Keratinocyte (primary cell): Measurements from ENCODE around the gene SLC43A3. TPM values are rescaled to one million over a fixed set of nuclear protein-coding genes. Genes with fewer than 3 reads are reported as not detected.
"Not testable (repeated sequence)": the region's sequence is repeated elsewhere in the genome, so short reads cannot be mapped to it uniquely, and the experiment has no call there.

Experiments used
- DNase-seq: peaks from one replicate; pipeline ENCODE4 v3.0.0-alpha.2; 2011; ENCODE audit warnings: low read depth, missing footprints, low spot score
- FAIRE-seq: peaks from 2 replicates; lab custom pipeline; 2011; peaks lifted over from hg19 to GRCh38; lab: Jason Lieb, UNC
- H2AFZ ChIP-seq: 2 replicates; pipeline ENCODE4 v1.6.0; 2012; ENCODE audit warnings: low read length, control low read depth, inconsistent platforms; ENCODE audit not compliant: control insufficient read depth
- H3K27ac ChIP-seq: 2 replicates; pipeline ENCODE4 v1.5.1; 2011; ENCODE audit warnings: low read length; ENCODE audit not compliant: control insufficient read depth, insufficient read depth
- H3K27me3 ChIP-seq: 3 replicates; pipeline ENCODE4 v1.6.0; 2011; ENCODE audit warnings: low read length; ENCODE audit not compliant: control insufficient read depth, insufficient read depth; ENCODE audit errors: extremely low read depth
- H3K36me3 ChIP-seq, 2 experiments: 2 replicates in 1 of 2; 3 replicates in 1 of 2; pipeline ENCODE4 v1.5.1; 2011; ENCODE audit warnings: low read length in 2 of 2, mild to moderate bottlenecking in 1 of 2; ENCODE audit not compliant: control insufficient read depth in 2 of 2, insufficient read depth in 2 of 2; ENCODE audit errors: extremely low read depth in 1 of 2
- H3K4me1 ChIP-seq: 3 replicates; pipeline ENCODE4 v1.5.1; 2011; ENCODE audit warnings: low read length; ENCODE audit not compliant: control insufficient read depth, insufficient read depth; ENCODE audit errors: extremely low read depth
- H3K4me2 ChIP-seq: 3 replicates; pipeline ENCODE4 v1.6.0; 2011; ENCODE audit warnings: low read depth, low read length; ENCODE audit not compliant: control insufficient read depth, insufficient read depth; ENCODE audit errors: extremely low read depth
- H3K4me3 ChIP-seq, 3 experiments: fragments of 200-600 bp in 1 of 3; sonication (generic) in 1 of 3; 2 replicates in 2 of 3; 3 replicates in 1 of 3; pipeline ENCODE4 v1.5.1; 2011 to 2016; ENCODE audit warnings: low read length in 3 of 3, mild to moderate bottlenecking in 3 of 3, control low read depth in 2 of 3, inconsistent platforms in 1 of 3, low read depth in 1 of 3, mixed read lengths in 1 of 3, mixed run types in 1 of 3, moderate library complexity in 1 of 3; ENCODE audit not compliant: control insufficient read depth in 2 of 3, insufficient read depth in 2 of 3; ENCODE audit errors: extremely low read depth in 1 of 3
- H3K79me2 ChIP-seq: 2 replicates; pipeline ENCODE4 v1.6.0; 2012; ENCODE audit warnings: low read length; ENCODE audit not compliant: control insufficient read depth, insufficient read depth
- H3K9ac ChIP-seq: 3 replicates; pipeline ENCODE4 v1.6.0; 2011; ENCODE audit warnings: low read length; ENCODE audit not compliant: control insufficient read depth, insufficient read depth; ENCODE audit errors: extremely low read depth
- H3K9me1 ChIP-seq: 3 replicates; pipeline ENCODE4 v1.6.0; 2011; ENCODE audit warnings: low read length; ENCODE audit not compliant: control insufficient read depth, insufficient read depth; ENCODE audit errors: extremely low read depth
- H3K9me3 ChIP-seq: 2 replicates; pipeline ENCODE4 v1.5.1; 2012; ENCODE audit warnings: low read depth, low read length; ENCODE audit not compliant: control insufficient read depth
- H4K20me1 ChIP-seq: 3 replicates; pipeline ENCODE4 v1.6.0; 2011; ENCODE audit warnings: low read length; ENCODE audit not compliant: control insufficient read depth, insufficient read depth; ENCODE audit errors: extremely low read depth
- CTCF ChIP-seq, 3 experiments: IDR thresholded peaks in 1 of 3; conservative IDR thresholded peaks in 1 of 3; optimal IDR thresholded peaks in 1 of 3; 2 replicates in 2 of 3; 3 replicates in 1 of 3; pipeline versions ENCODE3 to v1.5.1; 2011; ENCODE audit warnings: low read length in 3 of 3, mild to moderate bottlenecking in 3 of 3, moderate library complexity in 2 of 3, control low read depth in 1 of 3, inconsistent platforms in 1 of 3; ENCODE audit not compliant: insufficient read depth in 2 of 3; ENCODE audit errors: extremely low read depth in 1 of 3
- EZH2 ChIP-seq: IDR thresholded peaks from one replicate; pipeline ENCODE4 v1.6.1; 2012; ENCODE audit warnings: inconsistent platforms, mild to moderate bottlenecking, low read length, moderate library complexity
- dilution Hi-C: fragments of 300-500 bp; cut with MboI; formaldehyde crosslinking; loops from one replicate; pipeline ENCODE4 v1.7.0; 2020; ENCODE audit warnings: low sequenced_read_pairs; ENCODE audit not compliant: extremely low pct_ligation_motif_present
- polyA plus RNA-seq, 5 experiments: library from polyadenylated mRNA; depleted of rRNA in 3 of 5; stranded (reverse) in 3 of 5; stranded (forward) in 1 of 5; unstranded in 1 of 5; fragments of >200 nt; gene quantifications; 1 replicate in 1 of 5; 2 replicates in 3 of 5; 3 replicates in 1 of 5; pipeline versions ENCODE4 v1.2.1 to v1.2.3, GENCODE V29; 2011 to 2012; ENCODE audit warnings: missing spikeins in 2 of 5, low read depth in 1 of 5, low replicate concordance in 1 of 5

Gene SLC43A3
- polyA plus RNA-seq, 1 donor (not counting 4 experiments of a cell fraction or from before 2014, with no cell fraction given): 48.1 TPM

GRCh38 chr11:57446055-57446454 is 19.1 kb upstream of the SLC43A3 start:
- H3K4me1 ChIP-seq: peaks cover 5% of the 10 kb centered on the region
- no peak overlapping the region for H2AFZ ChIP-seq
- DNase-seq: no peak
- no peaks in the 10 kb centered on the region for H3K9me1 ChIP-seq
- no peaks in the 10 kb centered on the region for H3K36me3 ChIP-seq
- no peaks in the 10 kb centered on the region for H3K27me3 ChIP-seq
- H3K27ac ChIP-seq: no peak overlapping the region
- no peaks in the 10 kb centered on the region for H4K20me1 ChIP-seq
- H3K79me2 ChIP-seq: no peaks in the 10 kb centered on the region
- H3K4me2 ChIP-seq: no peak overlapping the region
- dilution Hi-C loops: no loop called here
- TF ChIP-seq CTCF (optimal IDR thresholded peaks at IDR 0.05 in 1 of 3, IDR thresholded peaks at IDR 0.05 in 1 of 3, conservative IDR thresholded peaks at IDR 0.05 in 1 of 3; ENCODE audit: extremely low read depth in 1 of 3, insufficient read depth in 2 of 3, low read length in 3 of 3) (no peak), EZH2 (no peak)
- no peak overlapping the region for H3K9ac ChIP-seq
- no peak overlapping the region for H3K4me3 ChIP-seq
- H3K9me3 ChIP-seq: no peaks in the 10 kb centered on the region
- FAIRE-seq: no peak

GRCh38 chr11:57445122-57445394 is 18.1 kb upstream of the SLC43A3 start:
- DNase-seq, H3K36me3 ChIP-seq, H3K4me2 ChIP-seq, H3K9me1 ChIP-seq, dilution Hi-C loops, FAIRE-seq, H3K9me3 ChIP-seq, H2AFZ ChIP-seq, H3K79me2 ChIP-seq, H3K9ac ChIP-seq, H3K4me3 ChIP-seq, H3K27ac ChIP-seq, H3K4me1 ChIP-seq, H3K27me3 ChIP-seq, H4K20me1 ChIP-seq: not testable (repeated sequence)

GRCh38 chr11:57444362-57445121 is 17.6 kb upstream of the SLC43A3 start:
- no peaks in the 10 kb centered on the region for H3K9me3 ChIP-seq
- dilution Hi-C loops: no loop called here
- no peaks in the 10 kb centered on the region for H3K27me3 ChIP-seq
- TF ChIP-seq CTCF (optimal IDR thresholded peaks at IDR 0.05 in 1 of 3, IDR thresholded peaks at IDR 0.05 in 1 of 3, conservative IDR thresholded peaks at IDR 0.05 in 1 of 3; ENCODE audit: extremely low read depth in 1 of 3, insufficient read depth in 2 of 3, low read length in 3 of 3) (no peak), EZH2 (no peak)
- H3K27ac ChIP-seq: no peak overlapping the region
- H2AFZ ChIP-seq: no peak overlapping the region
- no peaks in the 10 kb centered on the region for H4K20me1 ChIP-seq
- no peak overlapping the region for H3K4me3 ChIP-seq
- no peak overlapping the region for H3K4me2 ChIP-seq
- no peaks in the 10 kb centered on the region for H3K36me3 ChIP-seq
- FAIRE-seq: no peak
- H3K9ac ChIP-seq: no peak overlapping the region
- peaks cover 5% of the 10 kb centered on the region for H3K4me1 ChIP-seq
- no peak for DNase-seq
- no peaks in the 10 kb centered on the region for H3K79me2 ChIP-seq
- no peaks in the 10 kb centered on the region for H3K9me1 ChIP-seq
